ENCODE data around the gene FNBP1L. TPM values are rescaled to one million over a fixed set of nuclear protein-coding genes. Genes with fewer than 3 reads are reported as not detected.
"Not testable (repeated sequence)": the region's sequence is repeated elsewhere in the genome, so short reads cannot be mapped to it uniquely, and the experiment has no call there.

FNBP1L gene
- total and polyA plus RNA-seq, 9 donors: 32.7 to 64.1 (median 47.8) TPM

DNA sequence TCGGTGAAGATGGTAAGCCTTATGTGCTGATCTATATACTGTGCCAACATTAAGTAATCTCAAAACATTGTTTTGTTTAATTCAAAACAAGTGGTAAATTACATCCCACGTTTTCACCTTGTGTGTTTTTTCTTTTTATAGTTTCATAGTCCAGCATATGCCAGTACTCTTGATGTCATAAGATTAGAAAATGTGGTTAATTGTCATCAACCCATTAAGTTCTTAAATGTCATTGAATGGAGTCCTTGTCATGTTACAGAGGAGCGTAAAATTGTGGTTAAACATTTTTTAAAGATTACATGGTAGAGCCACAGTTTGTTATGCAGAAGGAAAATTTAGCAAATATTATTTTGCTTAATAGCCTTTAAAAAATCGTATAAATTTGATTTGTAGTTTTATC, 93.1 kb downstream of the FNBP1L start:
- DNase-seq: no peak
- no peak overlapping the region for H3K4me3 ChIP-seq (ENCODE audit: low read length)
- peaks cover 3% of the 10 kb centered on the region for H3K36me3 ChIP-seq (ENCODE audit: control insufficient read depth, insufficient read depth, low read length)
- no peak overlapping the region for H3K27ac ChIP-seq (ENCODE audit: low read length)
- H3K27me3 ChIP-seq (ENCODE audit: control insufficient read depth, insufficient read depth, low read length): no peaks in the 10 kb centered on the region
- no peaks in the 10 kb centered on the region for H3K9me3 ChIP-seq (replicated peaks; ENCODE audit: control insufficient read depth, low read depth, low read length)
- no CpG with 5 or more reads among the region's 4 CpGs for WGBS (ENCODE audit: insufficient coverage)
- H3K4me1 ChIP-seq (ENCODE audit: control insufficient read depth, insufficient read depth, low read length): no peaks in the 10 kb centered on the region

DNA sequence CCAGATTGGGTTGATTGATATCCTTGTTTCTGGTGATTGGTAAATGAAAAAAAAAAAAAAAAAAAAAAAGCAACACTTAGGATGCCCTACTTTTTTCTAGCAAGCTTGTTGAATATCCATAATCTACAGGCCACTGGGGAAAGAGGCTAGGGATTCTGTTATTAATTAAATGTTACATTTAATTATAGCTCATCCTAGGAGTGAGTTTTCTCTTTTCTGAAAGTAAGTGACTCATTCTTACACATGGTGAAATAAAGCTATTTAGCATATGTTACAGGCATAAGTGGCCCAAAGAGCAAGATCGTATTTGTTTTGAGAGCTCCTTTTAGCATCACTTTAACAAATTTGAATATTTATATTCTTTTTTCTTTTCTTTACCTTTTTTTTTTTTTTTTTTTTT, 94.5 kb downstream of the FNBP1L start:
- Histone ChIP-seq H3K27me3 (ENCODE audit: control insufficient read depth, insufficient read depth, low read length) (no peaks in the 10 kb centered on the region), H3K36me3 (ENCODE audit: control insufficient read depth, insufficient read depth, low read length) (peaks cover 3% of the 10 kb centered on the region), H3K27ac (ENCODE audit: low read length) (no peak overlapping the region), H3K4me3 (ENCODE audit: low read length) (no peak overlapping the region), H3K9me3 (replicated peaks; ENCODE audit: control insufficient read depth, low read depth, low read length) (no peaks in the 10 kb centered on the region), H3K4me1 (ENCODE audit: control insufficient read depth, insufficient read depth, low read length) (no peaks in the 10 kb centered on the region)
- WGBS (ENCODE audit: insufficient coverage): no CpG with 5 or more reads among the region's 1 CpG
- DNase-seq: no peak

DNA sequence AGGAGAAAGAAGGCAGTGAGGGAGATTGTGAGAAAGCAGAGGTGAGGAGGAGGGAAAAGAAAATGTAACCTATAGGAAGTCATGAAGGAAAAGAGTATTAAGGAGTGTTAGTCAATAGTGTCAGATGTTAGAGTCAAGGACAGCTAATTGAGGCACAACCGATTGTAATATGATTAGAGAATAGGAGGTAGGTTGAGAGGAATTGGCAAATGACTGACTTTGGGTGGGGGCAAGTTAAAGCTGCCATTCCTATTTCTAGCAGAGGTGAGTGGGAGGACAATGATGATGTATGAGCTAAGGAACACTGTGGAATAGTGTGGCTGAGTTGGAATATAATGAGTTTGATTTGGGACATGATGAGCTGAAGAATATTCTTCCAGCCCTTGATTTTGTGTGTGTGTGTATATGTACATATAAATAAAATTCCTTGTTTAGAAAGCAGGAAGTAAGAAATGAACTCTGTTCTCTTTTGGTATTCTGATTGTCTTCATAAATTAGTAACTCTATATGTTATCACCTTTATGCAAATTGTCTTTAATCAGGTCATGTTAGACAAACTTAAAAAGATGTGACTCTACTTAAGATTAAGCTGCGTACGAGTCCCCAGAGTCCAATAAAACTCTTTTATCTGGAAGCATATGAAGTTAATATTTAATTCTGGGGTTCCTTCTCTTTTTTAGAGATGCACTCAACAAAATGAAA, 98.4 kb downstream of the FNBP1L start:
- no peak overlapping the region for H3K27ac ChIP-seq (ENCODE audit: low read length)
- H3K36me3 ChIP-seq (ENCODE audit: control insufficient read depth, insufficient read depth, low read length): peaks cover 15% of the 10 kb centered on the region
- H3K9me3 ChIP-seq (replicated peaks; ENCODE audit: control insufficient read depth, low read depth, low read length): no peaks in the 10 kb centered on the region
- DNase-seq: no peak
- WGBS (ENCODE audit: insufficient coverage): 83% methylated on average over 1 of the region's 3 CpGs
- no peak overlapping the region for H3K4me3 ChIP-seq (ENCODE audit: low read length)
- no peaks in the 10 kb centered on the region for H3K27me3 ChIP-seq (ENCODE audit: control insufficient read depth, insufficient read depth, low read length)
- no peaks in the 10 kb centered on the region for H3K4me1 ChIP-seq (ENCODE audit: control insufficient read depth, insufficient read depth, low read length)

DNA sequence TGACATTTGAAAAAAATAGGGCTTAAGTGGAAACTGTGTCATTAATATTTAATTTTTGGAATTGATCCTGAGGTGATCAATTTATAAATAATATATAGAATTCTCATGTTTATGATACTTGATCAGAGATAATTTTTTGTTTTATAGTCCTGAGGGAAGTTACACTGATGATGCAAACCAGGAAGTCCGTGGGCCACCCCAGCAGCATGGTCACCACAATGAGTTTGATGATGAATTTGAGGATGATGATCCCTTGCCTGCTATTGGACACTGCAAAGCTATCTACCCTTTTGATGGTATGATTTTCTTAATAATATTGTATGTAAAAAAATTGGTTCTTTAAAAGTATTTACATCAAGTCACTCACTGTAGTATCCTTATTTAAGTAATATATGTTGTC, 101.2 kb downstream of the FNBP1L start:
- Histone ChIP-seq H3K9me3 (replicated peaks; ENCODE audit: control insufficient read depth, low read depth, low read length) (no peaks in the 10 kb centered on the region), H3K27me3 (ENCODE audit: control insufficient read depth, insufficient read depth, low read length) (no peaks in the 10 kb centered on the region), H3K4me1 (ENCODE audit: control insufficient read depth, insufficient read depth, low read length) (peaks cover 4% of the 10 kb centered on the region), H3K4me3 (ENCODE audit: low read length) (no peak overlapping the region), H3K36me3 (ENCODE audit: control insufficient read depth, insufficient read depth, low read length) (peaks cover 22% of the 10 kb centered on the region), H3K27ac (ENCODE audit: low read length) (no peak overlapping the region)
- WGBS (ENCODE audit: insufficient coverage): 60% methylated on average over 1 of the region's 1 CpG
- no peak for DNase-seq

DNA sequence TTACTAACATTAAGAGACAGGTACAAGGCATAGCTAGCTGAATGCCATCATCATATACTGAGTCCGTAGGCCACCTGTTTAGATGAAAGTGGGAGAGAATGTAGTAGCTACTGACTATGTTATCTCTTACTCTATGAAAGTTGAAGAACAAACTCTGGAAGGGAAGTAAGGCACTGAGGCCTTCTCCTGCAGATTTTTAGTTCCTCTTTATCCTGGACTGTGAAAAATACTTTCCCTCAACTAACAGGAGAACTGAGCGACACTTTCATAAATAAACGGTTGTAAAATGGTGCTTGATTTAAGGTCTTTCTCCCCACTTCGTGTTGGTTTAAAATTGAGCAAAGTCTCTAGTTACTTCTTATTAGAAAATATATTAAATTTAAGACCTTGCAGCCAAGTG, 101.9 kb downstream of the FNBP1L start:
- Histone ChIP-seq H3K4me1 (ENCODE audit: control insufficient read depth, insufficient read depth, low read length) (peaks cover 5% of the 10 kb centered on the region), H3K27ac (ENCODE audit: low read length) (no peak overlapping the region), H3K36me3 (ENCODE audit: control insufficient read depth, insufficient read depth, low read length) (peaks cover 22% of the 10 kb centered on the region), H3K27me3 (ENCODE audit: control insufficient read depth, insufficient read depth, low read length) (no peaks in the 10 kb centered on the region), H3K4me3 (ENCODE audit: low read length) (no peak overlapping the region), H3K9me3 (replicated peaks; ENCODE audit: control insufficient read depth, low read depth, low read length) (no peaks in the 10 kb centered on the region)
- no peak for DNase-seq
- no CpG with 5 or more reads among the region's 4 CpGs for WGBS (ENCODE audit: insufficient coverage)

DNA sequence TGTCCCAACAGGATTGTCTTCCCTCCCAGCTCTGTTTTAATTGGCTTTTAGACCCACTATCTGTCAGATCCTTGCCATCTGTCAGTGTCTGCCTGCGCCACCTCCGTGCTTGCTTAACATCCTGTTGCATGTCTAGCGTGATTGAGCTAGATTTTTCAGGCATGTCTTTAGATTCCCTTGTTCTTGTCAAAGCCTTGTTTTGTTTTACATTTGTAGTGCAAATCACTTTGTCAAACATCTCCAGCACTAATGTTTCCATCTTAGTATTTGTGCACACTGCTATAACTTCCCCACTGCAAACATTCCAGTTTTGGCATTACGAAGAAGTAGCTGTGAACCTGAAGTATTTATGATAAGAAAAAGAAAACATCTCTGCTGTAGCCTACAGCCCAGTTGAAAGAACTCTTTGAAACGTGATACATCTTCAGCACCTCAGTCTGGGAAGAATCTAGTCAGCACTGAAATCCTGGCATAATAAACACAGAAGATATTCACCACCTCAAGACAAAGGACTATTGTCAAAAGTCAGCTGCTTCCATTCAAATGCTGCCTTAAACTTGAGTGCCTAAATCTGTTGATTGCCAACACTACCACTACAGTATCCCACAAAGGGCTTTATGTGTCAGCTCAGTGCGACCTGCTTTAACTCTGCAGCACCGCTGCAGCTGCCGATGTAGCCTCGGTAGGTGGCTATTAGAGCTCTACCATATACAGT, 105.0 kb downstream of the FNBP1L start:
- WGBS (ENCODE audit: insufficient coverage): 56% methylated on average over 3 of the region's 9 CpGs
- Histone ChIP-seq H3K4me3 (ENCODE audit: low read length) (no peak overlapping the region), H3K4me1 (ENCODE audit: control insufficient read depth, insufficient read depth, low read length) (peaks cover 6% of the 10 kb centered on the region), H3K27me3 (ENCODE audit: control insufficient read depth, insufficient read depth, low read length) (no peaks in the 10 kb centered on the region), H3K9me3 (replicated peaks; ENCODE audit: control insufficient read depth, low read depth, low read length) (no peaks in the 10 kb centered on the region), H3K27ac (ENCODE audit: low read length) (peak overlapping the region; percentile 25), H3K36me3 (ENCODE audit: control insufficient read depth, insufficient read depth, low read length) (peaks cover 16% of the 10 kb centered on the region)
- DNase-seq: peak; percentile 41

DNA sequence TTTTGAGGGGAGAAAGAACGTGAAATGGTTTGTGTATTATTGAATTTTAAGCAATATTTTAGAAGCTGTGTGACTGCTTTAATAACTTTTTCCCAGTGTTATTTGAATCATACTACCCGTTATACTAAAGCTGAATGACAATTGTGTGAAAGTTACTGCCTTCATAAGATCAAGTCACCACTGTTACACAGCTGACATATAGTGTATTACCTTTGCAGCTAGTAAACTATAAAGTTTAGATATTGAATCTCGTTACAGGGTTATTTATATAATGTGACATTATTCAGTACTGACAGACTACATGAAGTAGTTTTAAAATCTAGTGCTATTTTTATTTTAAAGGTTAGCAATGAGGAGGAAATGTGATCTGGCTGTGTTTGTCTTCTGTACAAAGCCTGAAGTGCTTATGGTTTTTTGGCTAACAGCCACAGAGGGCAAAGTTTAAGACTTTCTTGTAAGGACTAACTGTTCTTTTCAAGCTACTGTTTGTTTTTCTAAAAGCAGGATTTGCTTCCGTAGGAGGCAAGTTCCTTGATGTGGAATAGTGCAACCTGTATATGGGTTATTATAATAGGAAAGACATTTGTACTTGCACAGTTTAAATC, 106.1 kb downstream of the FNBP1L start:
- not testable (repeated sequence) for H3K9me3 ChIP-seq (replicated peaks; ENCODE audit: control insufficient read depth, low read depth, low read length); H3K4me3 ChIP-seq (ENCODE audit: low read length)
- peak; percentile 62 for DNase-seq

DNA sequence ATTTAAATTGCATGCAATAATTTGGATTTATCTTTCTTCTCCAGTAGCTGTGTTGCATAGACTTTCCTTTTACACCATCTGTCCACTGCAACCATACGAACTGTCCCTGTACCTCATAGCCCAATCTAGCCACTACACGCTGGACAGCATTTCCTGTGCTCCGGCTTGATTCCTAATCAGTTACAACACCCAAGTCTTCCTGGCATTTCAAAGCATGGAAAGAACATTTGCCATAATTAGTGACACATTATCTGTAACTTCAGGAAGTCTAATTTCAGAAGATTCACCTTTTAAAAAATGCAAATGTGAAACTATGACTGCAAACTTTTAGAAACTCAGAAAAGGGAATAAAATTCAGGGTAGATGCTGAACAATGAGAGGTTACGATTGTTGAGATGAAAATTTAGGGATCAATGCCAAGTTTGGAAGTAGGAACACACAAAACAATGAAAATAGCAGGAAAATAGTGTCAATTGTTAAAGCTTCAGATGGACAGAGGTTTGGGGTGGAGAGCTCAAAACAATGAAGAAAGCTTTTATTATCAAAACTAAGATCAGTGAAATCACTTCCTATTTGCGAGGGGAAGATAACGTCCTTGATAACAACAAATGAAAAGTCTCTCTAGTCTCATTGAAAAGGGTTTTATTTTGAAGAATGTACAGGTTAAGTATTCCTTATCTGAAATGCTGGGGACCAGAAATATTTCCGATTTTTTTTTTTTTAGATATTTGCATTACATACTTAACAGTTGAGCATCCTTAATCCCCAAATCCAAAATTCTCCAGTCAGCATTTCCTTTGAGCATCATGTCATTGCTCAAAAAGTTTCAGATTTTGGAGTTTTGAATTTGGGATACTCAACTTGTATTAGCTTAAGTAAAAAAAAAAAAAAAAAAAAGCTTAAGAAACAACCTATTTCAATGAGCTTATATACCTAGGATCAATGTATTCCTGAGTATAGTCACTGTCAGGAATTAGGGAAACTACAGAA, 107.3 kb downstream of the FNBP1L start:
- no peak for DNase-seq
- 80% methylated on average over 3 of the region's 7 CpGs for WGBS (ENCODE audit: insufficient coverage)
- H3K4me1 ChIP-seq (ENCODE audit: control insufficient read depth, insufficient read depth, low read length): peaks cover 6% of the 10 kb centered on the region
- H3K4me3 ChIP-seq (ENCODE audit: low read length): no peak overlapping the region
- H3K27me3 ChIP-seq (ENCODE audit: control insufficient read depth, insufficient read depth, low read length): no peaks in the 10 kb centered on the region
- peaks cover 14% of the 10 kb centered on the region for H3K36me3 ChIP-seq (ENCODE audit: control insufficient read depth, insufficient read depth, low read length)
- no peaks in the 10 kb centered on the region for H3K9me3 ChIP-seq (replicated peaks; ENCODE audit: control insufficient read depth, low read depth, low read length)
- peak overlapping the region; percentile 43 for H3K27ac ChIP-seq (ENCODE audit: low read length)

More for the DNA sequence above, 106.1 kb downstream of the FNBP1L start:
- H3K27me3 ChIP-seq (ENCODE audit: control insufficient read depth, insufficient read depth, low read length); H3K4me1 ChIP-seq (ENCODE audit: control insufficient read depth, insufficient read depth, low read length): not testable (repeated sequence)
- peak overlapping the region; percentile 24 for H3K27ac ChIP-seq (ENCODE audit: low read length)
- no CpG with 5 or more reads among the region's 4 CpGs for WGBS (ENCODE audit: insufficient coverage)
- peaks cover 13% of the 10 kb centered on the region for H3K36me3 ChIP-seq (ENCODE audit: control insufficient read depth, insufficient read depth, low read length)

DNA sequence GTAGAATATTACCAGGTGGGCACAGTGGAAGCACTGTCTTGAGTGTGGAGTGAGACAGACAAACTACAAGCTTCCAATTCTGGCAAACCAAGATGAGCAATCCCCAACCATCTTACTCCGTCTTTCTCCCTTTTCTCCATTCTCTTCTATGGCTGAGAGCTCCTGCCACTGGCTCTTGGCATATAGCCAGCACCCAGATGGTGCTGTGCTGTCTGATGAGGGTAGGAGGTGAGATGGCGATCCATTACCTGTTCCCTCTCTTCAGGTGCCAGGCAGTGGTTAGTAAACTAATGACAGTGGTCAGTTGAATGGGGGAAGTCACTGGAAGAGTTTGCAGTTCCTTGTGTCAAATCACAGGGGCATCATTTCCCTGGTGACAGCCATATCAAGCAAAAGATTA, 108.4 kb downstream of the FNBP1L start:
- DNase-seq: no peak
- Histone ChIP-seq H3K27ac (ENCODE audit: low read length) (no peak overlapping the region), H3K9me3 (replicated peaks; ENCODE audit: control insufficient read depth, low read depth, low read length) (no peaks in the 10 kb centered on the region), H3K4me3 (ENCODE audit: low read length) (no peak overlapping the region), H3K27me3 (ENCODE audit: control insufficient read depth, insufficient read depth, low read length) (no peaks in the 10 kb centered on the region), H3K4me1 (ENCODE audit: control insufficient read depth, insufficient read depth, low read length) (peaks cover 6% of the 10 kb centered on the region), H3K36me3 (ENCODE audit: control insufficient read depth, insufficient read depth, low read length) (peaks cover 17% of the 10 kb centered on the region)
- WGBS (ENCODE audit: insufficient coverage): 57% methylated on average over 1 of the region's 2 CpGs
